Cardiac muscle cell (in vitro differentiated cells and primary cell): Measurements from ENCODE around the gene RUNX2. TPM values are rescaled to one million over a fixed set of nuclear protein-coding genes. Genes with fewer than 3 reads are reported as not detected.

Experiments
- DNase-seq, 2 donors: peaks; one replicate each; pipeline versions ENCODE4 v3.0.0 to v3.0.0-alpha.2; 2010 to 2017; ENCODE audit warnings: low read depth in 1 of 2, low spot score in 1 of 2
- H3K27ac ChIP-seq: fragments of 200-600 bp; sonication (generic); 2 replicates; pipeline ENCODE4 v1.5.1; 2016
- H3K27me3 ChIP-seq: fragments of 200-600 bp; sonication (generic); 2 replicates; pipeline ENCODE4 v1.6.0; 2016; ENCODE audit warnings: control low read depth
- H3K36me3 ChIP-seq: fragments of 200-600 bp; sonication (generic); 2 replicates; pipeline ENCODE4 v1.5.1; 2016; ENCODE audit warnings: control low read depth
- H3K4me1 ChIP-seq: fragments of 200-600 bp; sonication (generic); 2 replicates; pipeline ENCODE4 v1.8.1; 2017; ENCODE audit warnings: low read depth, mild to moderate bottlenecking, mixed run types
- H3K4me3 ChIP-seq: fragments of 200-600 bp; sonication (generic); 2 replicates; pipeline ENCODE4 v1.5.1; 2016; ENCODE audit warnings: mild to moderate bottlenecking
- H3K9me3 ChIP-seq: fragments of 200-600 bp; sonication (generic); 2 replicates; pipeline ENCODE4 v1.5.1; 2017; ENCODE audit warnings: low read depth, mild to moderate bottlenecking, control low read depth
- polyA plus RNA-seq: library from polyadenylated mRNA; unstranded; fragments of >200 nt; fragmentation: Nextera tagmentation; extraction: Ambion mirVana; gene quantifications from 2 replicates; pipeline ENCODE4 v1.2.1, GENCODE V29; 2016
- total RNA-seq: library from RNA; depleted of rRNA; stranded (reverse); fragments of >200 nt; gene quantifications from 2 replicates; pipeline ENCODE4 v1.2.3, GENCODE V29; 2016
- TF ChIP-seq, protein P1 (sequence below): IDR thresholded peaks from 2 replicates; pipeline ENCODE4 v1.5.1; 2012; ENCODE audit warnings: low read depth, mild to moderate bottlenecking, low read length

Gene RUNX2
- total and polyA plus RNA-seq, 2 experiments from 2014 or later: 1.6 to 1.9 TPM

DNA sequence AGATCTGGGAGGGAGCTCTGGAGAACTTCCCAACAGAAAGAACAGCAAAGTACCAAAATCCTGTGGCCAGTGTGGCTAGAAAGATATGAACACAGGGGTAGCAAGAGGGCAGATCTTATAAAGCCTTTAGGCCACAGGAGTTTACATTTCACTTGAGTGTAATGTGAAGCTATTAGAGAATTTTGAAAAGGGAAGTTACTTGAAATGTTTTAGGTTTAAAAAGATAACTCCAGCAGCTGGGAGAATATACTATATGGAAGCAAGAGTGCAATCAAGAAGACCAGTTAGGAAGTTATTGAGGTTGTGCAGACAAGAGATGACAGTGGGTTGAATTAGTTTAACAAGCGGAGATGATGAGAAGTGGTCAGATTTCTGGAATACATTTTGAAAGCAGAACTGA is 41.7 kb downstream of the RUNX2 start:
- H3K27me3 ChIP-seq: no peaks in the 10 kb centered on the region
- no peaks in the 10 kb centered on the region for H3K36me3 ChIP-seq
- no peak overlapping the region for H3K4me3 ChIP-seq
- TF ChIP-seq, protein P1, sequence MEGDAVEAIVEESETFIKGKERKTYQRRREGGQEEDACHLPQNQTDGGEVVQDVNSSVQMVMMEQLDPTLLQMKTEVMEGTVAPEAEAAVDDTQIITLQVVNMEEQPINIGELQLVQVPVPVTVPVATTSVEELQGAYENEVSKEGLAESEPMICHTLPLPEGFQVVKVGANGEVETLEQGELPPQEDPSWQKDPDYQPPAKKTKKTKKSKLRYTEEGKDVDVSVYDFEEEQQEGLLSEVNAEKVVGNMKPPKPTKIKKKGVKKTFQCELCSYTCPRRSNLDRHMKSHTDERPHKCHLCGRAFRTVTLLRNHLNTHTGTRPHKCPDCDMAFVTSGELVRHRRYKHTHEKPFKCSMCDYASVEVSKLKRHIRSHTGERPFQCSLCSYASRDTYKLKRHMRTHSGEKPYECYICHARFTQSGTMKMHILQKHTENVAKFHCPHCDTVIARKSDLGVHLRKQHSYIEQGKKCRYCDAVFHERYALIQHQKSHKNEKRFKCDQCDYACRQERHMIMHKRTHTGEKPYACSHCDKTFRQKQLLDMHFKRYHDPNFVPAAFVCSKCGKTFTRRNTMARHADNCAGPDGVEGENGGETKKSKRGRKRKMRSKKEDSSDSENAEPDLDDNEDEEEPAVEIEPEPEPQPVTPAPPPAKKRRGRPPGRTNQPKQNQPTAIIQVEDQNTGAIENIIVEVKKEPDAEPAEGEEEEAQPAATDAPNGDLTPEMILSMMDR: no peak
- no peaks in the 10 kb centered on the region for H3K9me3 ChIP-seq
- no peak overlapping the region for H3K27ac ChIP-seq
- H3K4me1 ChIP-seq: no peaks in the 10 kb centered on the region
- DNase-seq: no peak

DNA sequence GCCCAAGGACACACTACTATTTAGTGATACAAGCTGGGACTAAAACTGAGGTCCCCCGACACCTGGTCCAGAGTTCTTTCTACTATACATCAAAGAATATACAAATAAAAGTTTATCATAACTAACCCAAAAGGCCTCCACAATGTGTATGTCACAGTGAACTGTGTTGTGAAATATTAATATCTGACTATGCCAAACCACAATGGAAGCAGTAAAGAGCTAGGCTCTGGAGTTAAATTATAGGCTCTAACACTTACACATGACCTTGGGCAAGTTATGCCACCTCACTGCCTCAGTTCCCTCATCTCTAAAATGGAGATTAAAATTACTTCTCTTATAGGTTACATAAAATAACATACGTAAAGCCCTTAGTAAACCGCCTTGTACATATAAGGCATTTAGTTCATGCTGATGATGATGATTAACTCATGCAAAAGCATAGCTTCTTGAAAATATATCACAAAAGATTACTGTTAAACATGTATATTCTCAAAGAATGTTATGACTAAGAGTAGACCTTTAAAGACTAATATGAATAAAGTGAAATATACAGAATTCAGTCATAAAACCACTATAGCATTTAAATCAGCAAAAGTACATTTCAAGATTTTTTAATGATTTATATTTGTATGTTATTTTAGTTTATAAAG is 43.9 kb downstream of the RUNX2 start:
- Histone ChIP-seq H3K36me3 (no peaks in the 10 kb centered on the region), H3K9me3 (no peaks in the 10 kb centered on the region), H3K4me1 (peaks cover 4% of the 10 kb centered on the region), H3K4me3 (no peak overlapping the region), H3K27me3 (no peaks in the 10 kb centered on the region), H3K27ac (no peak overlapping the region)
- TF ChIP-seq, protein P1: no peak
- peak in 1 of 2 donors; percentile 51 for DNase-seq

DNA sequence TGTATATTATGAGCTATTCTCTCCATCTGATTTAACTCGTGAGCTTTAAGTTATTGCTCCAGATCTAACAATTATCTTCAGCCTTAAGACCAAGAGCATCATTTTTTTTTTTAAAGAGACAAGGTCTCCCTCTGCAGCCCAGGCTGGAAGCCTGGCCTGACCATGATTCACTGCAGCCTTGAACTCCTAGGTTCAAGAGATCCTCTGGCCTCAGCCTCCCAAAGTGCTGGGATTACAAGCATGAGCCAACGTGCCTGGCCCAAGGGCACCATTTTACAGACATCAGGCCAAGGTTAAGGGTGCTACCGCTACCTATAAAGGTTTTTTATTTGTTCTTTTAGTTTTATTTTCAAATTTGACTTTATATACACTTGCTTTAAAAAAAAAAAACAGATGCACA is 47.3 kb downstream of the RUNX2 start:
- TF ChIP-seq, protein P1: no peak
- no peaks in the 10 kb centered on the region for H3K9me3 ChIP-seq
- H3K4me3 ChIP-seq: no peak overlapping the region
- no peak overlapping the region for H3K27ac ChIP-seq
- H3K36me3 ChIP-seq: no peaks in the 10 kb centered on the region
- DNase-seq: no peak
- H3K4me1 ChIP-seq: peaks cover 4% of the 10 kb centered on the region
- H3K27me3 ChIP-seq: no peaks in the 10 kb centered on the region

DNA sequence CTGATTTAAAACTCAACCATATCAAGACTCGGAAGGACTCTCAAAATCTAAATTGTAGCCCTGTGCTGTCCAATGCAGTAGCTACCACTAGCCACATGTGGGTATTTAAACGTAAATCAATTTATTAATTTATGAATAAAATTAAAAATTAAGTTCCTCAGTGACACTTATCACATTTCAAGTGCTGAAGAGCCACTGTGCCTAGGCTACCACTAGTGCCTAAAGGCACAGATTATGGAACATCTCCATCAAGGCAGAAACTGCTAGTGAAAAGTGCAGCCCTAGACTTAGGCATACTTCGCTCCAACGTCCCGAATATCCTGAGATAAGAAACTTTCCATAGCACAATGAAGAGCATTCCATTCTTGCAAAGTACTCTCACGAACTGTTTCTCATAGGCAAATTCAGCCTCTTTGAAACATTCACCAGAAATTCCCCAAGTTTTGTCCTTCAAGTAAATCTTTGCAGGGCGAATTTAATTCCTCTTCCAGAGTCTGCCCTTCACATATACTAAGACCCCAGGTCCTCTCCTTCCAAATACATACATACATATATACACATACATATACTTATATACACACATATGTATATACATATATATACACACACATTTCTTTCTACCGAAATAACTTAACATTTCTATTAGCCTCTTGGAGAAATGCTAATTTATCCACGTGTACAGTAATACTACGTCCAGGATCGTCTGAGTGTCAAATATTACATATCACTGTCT is 48.3 kb downstream of the RUNX2 start:
- TF ChIP-seq, protein P1: peak; percentile 3
- peak overlapping the region; percentile 96 for H3K27ac ChIP-seq
- no peaks in the 10 kb centered on the region for H3K36me3 ChIP-seq
- H3K9me3 ChIP-seq: no peaks in the 10 kb centered on the region
- H3K4me3 ChIP-seq: peak overlapping the region; percentile 74
- DNase-seq: peak; percentile 40 to 71
- H3K4me1 ChIP-seq: peaks cover 4% of the 10 kb centered on the region
- no peaks in the 10 kb centered on the region for H3K27me3 ChIP-seq

DNA sequence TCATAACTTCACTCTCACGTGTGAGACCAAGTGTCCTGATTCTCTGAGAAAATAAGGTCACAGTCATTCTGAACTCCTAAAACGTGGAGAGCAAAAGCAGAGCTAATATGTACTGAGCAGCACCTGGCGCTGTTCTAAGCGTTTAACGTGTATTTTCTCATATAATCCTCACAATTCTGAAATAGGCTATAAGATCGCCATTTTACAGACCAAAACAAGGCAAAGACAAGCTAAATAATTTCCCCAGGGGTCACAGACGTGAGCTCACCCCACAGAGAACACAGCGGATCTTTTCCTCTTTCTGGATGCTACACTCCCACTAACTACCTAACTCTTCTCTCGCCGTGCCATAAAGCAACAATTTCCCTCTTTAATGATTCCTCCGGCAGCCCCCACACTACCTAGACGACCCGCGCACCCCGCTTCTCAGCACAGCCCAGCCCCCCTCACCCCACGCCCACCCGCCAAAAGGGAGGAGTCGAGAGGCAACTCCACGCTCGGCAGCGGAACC is 49.0 kb downstream of the RUNX2 start:
- peak overlapping the region; percentile 96 for H3K27ac ChIP-seq
- H3K4me3 ChIP-seq: peak overlapping the region; percentile 74
- DNase-seq: peak in 1 of 2 donors; percentile 22
- H3K36me3 ChIP-seq: no peaks in the 10 kb centered on the region
- TF ChIP-seq, protein P1: no peak
- no peaks in the 10 kb centered on the region for H3K27me3 ChIP-seq
- peaks cover 4% of the 10 kb centered on the region for H3K4me1 ChIP-seq
- H3K9me3 ChIP-seq: no peaks in the 10 kb centered on the region
